ENCODE measurements around the gene DHX16. TPM values are rescaled to one million over a fixed set of nuclear protein-coding genes. Genes with fewer than 3 reads are reported as not detected.
A peak's percentile ranks its signal among the peaks of the same experiment; 100 is the strongest.

DHX16 gene
- total and polyA plus RNA-seq, 9 of the 15 experiments (the other 6 are each of a cell fraction or from before 2014, with no cell fraction given), result 14.6 to 66.1 (median 47.5) TPM

DNA sequence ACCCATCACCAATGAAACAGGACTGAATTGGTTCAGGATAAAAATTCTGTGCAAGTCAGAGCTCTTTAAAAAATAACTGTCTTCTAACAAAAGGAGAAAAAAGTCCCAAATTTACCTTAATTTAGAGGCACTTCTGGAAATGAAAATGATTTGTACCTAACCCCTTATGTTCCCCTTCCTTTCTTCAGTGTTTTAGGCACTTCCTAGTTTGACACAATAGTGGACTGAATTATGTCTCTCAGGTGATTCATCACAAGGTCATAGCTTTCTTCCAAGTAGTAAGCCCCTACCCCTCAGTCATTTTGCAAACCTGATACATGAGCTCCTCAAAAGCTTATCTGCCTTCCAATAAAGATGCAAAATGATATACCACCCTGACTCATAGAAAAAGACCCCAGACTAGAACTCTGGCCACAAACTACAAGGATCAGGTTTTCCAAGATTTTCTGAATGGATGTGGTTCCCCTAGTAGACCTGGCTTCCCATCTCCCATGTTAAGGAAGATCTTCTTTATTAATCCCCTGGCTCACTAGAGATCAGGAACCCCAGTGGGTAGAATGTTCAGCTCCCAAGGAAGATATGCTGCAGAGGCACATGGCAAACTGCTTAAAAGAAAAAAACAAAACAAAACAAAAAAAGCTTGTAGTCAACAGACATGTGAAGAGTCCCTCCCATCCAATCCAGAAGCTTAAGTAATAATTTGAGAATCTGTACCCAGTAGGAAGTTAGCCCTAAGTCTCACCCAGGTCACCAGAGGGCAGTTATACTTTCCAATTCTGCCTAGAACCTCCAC, 59.4 kb downstream of the DHX16 start:
- POLR2A ChIA-PET, result interaction anchor here (0.6 to 4.8 kb wide), 36 partner anchors 9 to 790 kb away, joined by 3 to 310 read pairs (median 4); partner anchors contain the start of genes ABCF1, ATAT1, C6orf136 and DHX16
- no peak overlapping the region for H2AFZ ChIP-seq (ENCODE audit: low read depth, low read length)
- H3K36me3 ChIP-seq (ENCODE audit: control insufficient read depth, insufficient read depth, low read length), result peaks cover 72% of the 10 kb centered on the region
- peaks cover 8% of the 10 kb centered on the region; the same call in 1 of the 2 replicates for H4K20me1 ChIP-seq (replicated peaks; ENCODE audit: control insufficient read depth, insufficient read depth, low read length)
- DNase-seq (ENCODE audit: extremely low read depth in 1 of 4, low spot score in 3 of 4) (peak in 1 of 4 experiments; percentile 55), FAIRE-seq (no peak), ATAC-seq (no peak)
- peak overlapping the region; percentile 99; the same call in 1 of the 2 replicates for H3K4me2 ChIP-seq (ENCODE audit: insufficient read depth, low read length)
- H3K9me1 ChIP-seq (ENCODE audit: control insufficient read depth, insufficient read depth, low read length), result no peaks in the 10 kb centered on the region
- in situ Hi-C loops (cut with MboI), result no loop called here
- peak overlapping the region; percentile 68; the same call in 1 of the 2 replicates for H3K4me3 ChIP-seq
- peak overlapping the region; percentile 95; the same call in 2 of the 3 replicates for H3K27ac ChIP-seq (ENCODE audit: extremely low read depth, low read depth, low read length)
- no peaks in the 10 kb centered on the region for H3K27me3 ChIP-seq (ENCODE audit: control insufficient read depth in 2 of 2, insufficient read depth in 2 of 2, low read length in 2 of 2)
- peak overlapping the region in 1 of 2 experiments; percentile 99; a peak in 3 of 4 replicates for H3K9ac ChIP-seq (ENCODE audit: insufficient read depth in 1 of 2, low read depth in 2 of 2, low read length in 2 of 2)
- H3K9me3 ChIP-seq (replicated peaks; ENCODE audit: control insufficient read depth, insufficient read depth, low read depth, low read length), result no peaks in the 10 kb centered on the region
- peaks cover 0 to 22% of the 10 kb centered on the region in 2 experiments; a peak in 3 of 5 replicates for H3K4me1 ChIP-seq (replicated peaks in 1 of 2; ENCODE audit: control insufficient read depth in 2 of 2, insufficient read depth in 2 of 2, low read length in 2 of 2)
- no TSS peak for BruUV-seq (replicated peaks)
- peaks cover 82% of the 10 kb centered on the region for H3K79me2 ChIP-seq (ENCODE audit: control insufficient read depth, insufficient read depth, low read length)
- CTCF ChIA-PET (ENCODE audit: low intra/inter-chr PET ratio), result no interaction called here
- intact Hi-C loops (cut with micrococcal nuclease), result loop anchor here (2.0 kb wide), 1 partner anchor 59 kb away; the partner anchor contains the start of gene DHX16
- no peak for TF ChIP-seq TEAD2 (tag; IDR thresholded peaks at IDR 0.05)
- 0 out of 2 replicates have a peak, but pooled peaks have one; percentile 5 for TF ChIP-seq DMBX1 (CRISPR knock-in tag; IDR thresholded peaks at IDR 0.05; ENCODE audit: borderline replicate concordance)
- TF ChIP-seq, protein P1, sequence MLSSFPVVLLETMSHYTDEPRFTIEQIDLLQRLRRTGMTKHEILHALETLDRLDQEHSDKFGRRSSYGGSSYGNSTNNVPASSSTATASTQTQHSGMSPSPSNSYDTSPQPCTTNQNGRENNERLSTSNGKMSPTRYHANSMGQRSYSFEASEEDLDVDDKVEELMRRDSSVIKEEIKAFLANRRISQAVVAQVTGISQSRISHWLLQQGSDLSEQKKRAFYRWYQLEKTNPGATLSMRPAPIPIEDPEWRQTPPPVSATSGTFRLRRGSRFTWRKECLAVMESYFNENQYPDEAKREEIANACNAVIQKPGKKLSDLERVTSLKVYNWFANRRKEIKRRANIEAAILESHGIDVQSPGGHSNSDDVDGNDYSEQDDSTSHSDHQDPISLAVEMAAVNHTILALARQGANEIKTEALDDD (IDR thresholded peaks at IDR 0.05), result no peak
- TF ChIP-seq FOXA3 (CRISPR knock-in tag; conservative IDR thresholded peaks at IDR 0.05 in 1 of 2, IDR thresholded peaks at IDR 0.05 in 1 of 2), result 0 out of 4 replicates have a peak, but pooled peaks of 1 of the 2 experiments have one; percentile 39
- no peak for TF ChIP-seq BCOR (IDR thresholded peaks at IDR 0.05)
- 0 out of 2 replicates have a peak, but pooled peaks have one; percentile 34 for TF ChIP-seq JUND (IDR thresholded peaks at IDR 0.05; ENCODE audit: borderline replicate concordance, low read depth, low read length)
- 0 out of 3 replicates have a peak, but pooled peaks have one; percentile 16 for TF ChIP-seq JUND (tag; IDR thresholded peaks at IDR 0.05; ENCODE audit: borderline replicate concordance, low read depth, low read length)
- TF ChIP-seq ATF1 (CRISPR knock-in tag; IDR thresholded peaks at IDR 0.05), result no peak
- TF ChIP-seq ATF1 (tag; IDR thresholded peaks at IDR 0.05), result no peak
- TF ChIP-seq ZNF740 (CRISPR knock-in tag; IDR thresholded peaks at IDR 0.05), result 0 out of 2 replicates have a peak, but pooled peaks have one; percentile 35
- TF ChIP-seq ZNF740 (tag; IDR thresholded peaks at IDR 0.05), result no peak
- no peak for TF ChIP-seq ATF4 (CRISPR knock-in tag; IDR thresholded peaks at IDR 0.05)
- no peak for TF ChIP-seq PREB (CRISPR knock-in tag; IDR thresholded peaks at IDR 0.05)
- TF ChIP-seq ARID1B (IDR thresholded peaks at IDR 0.05), result peak; percentile 42
- peak; percentile 7 for TF ChIP-seq CCNT2 (IDR thresholded peaks at IDR 0.05; ENCODE audit: borderline replicate concordance, extremely low read depth, insufficient read length, low read depth, low read length)
- no peak for TF ChIP-seq YBX1 (IDR thresholded peaks at IDR 0.05)
- TF ChIP-seq ZNF197 (CRISPR knock-in tag; IDR thresholded peaks at IDR 0.05; ENCODE audit: low read depth), result no peak
- TF ChIP-seq ZBTB7A (IDR thresholded peaks at IDR 0.05; ENCODE audit: borderline replicate concordance, control insufficient read depth, low read depth, low read length), result no peak

Data from K562 (cell line).